Liver (tissue), 3 donors: ENCODE results near the gene KRT36.

Source experiments
- GABPA ChIP-seq, 2 donors: IDR thresholded peaks in 1 of 2; conservative IDR thresholded peaks in 1 of 2; 2 replicates each; pipeline ENCODE4 v1.6.1; 2016; ENCODE audit warnings: antibody characterized with exemption in 2 of 2, mild to moderate bottlenecking in 1 of 2, moderate library complexity in 1 of 2
- RAD21 ChIP-seq, 2 donors: IDR thresholded peaks; 2 replicates each; pipeline ENCODE4 v1.6.1; 2016; ENCODE audit warnings: antibody characterized with exemption in 2 of 2, mild to moderate bottlenecking in 2 of 2
- TAF1 ChIP-seq: conservative IDR thresholded peaks from 2 replicates; pipeline ENCODE4 v1.6.1; 2016; ENCODE audit warnings: antibody characterized with exemption, mild to moderate bottlenecking
- TF ChIP-seq, protein P1 (sequence below): fragments of 150-350 bp; IDR thresholded peaks from 2 replicates; pipeline ENCODE4 v1.5.1; 2017; ENCODE audit warnings: improper control_type of control experiment, low read depth, low read length; ENCODE audit not compliant: missing input control
- donor health status: healthy.
- donor health status: healthy.

DNA sequence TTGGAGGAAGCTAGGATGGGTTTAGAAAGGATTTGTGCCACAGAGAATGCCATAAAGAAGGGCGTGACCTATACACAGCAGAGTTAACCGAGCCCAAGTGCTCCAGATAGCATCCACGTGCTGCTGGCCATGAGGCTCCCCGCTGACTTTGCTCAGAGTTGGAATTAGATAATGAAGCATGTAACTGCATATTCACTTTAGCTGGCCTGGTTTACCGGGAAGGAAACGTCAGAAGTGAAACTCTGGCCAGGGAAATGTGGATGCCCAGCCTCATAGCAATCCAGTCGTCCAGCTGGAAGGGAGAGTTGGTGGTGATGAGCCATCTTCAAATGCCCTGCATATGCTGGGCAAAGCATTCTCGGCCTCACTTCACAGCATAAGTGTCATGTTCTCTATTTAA, 14.8 kb downstream of the KRT36 start:
- no peak for TF ChIP-seq RAD21 (IDR thresholded peaks at IDR 0.05)
- TF ChIP-seq, protein P1, sequence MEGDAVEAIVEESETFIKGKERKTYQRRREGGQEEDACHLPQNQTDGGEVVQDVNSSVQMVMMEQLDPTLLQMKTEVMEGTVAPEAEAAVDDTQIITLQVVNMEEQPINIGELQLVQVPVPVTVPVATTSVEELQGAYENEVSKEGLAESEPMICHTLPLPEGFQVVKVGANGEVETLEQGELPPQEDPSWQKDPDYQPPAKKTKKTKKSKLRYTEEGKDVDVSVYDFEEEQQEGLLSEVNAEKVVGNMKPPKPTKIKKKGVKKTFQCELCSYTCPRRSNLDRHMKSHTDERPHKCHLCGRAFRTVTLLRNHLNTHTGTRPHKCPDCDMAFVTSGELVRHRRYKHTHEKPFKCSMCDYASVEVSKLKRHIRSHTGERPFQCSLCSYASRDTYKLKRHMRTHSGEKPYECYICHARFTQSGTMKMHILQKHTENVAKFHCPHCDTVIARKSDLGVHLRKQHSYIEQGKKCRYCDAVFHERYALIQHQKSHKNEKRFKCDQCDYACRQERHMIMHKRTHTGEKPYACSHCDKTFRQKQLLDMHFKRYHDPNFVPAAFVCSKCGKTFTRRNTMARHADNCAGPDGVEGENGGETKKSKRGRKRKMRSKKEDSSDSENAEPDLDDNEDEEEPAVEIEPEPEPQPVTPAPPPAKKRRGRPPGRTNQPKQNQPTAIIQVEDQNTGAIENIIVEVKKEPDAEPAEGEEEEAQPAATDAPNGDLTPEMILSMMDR: no peak
- TF ChIP-seq TAF1: no peak
- TF ChIP-seq GABPA (IDR thresholded peaks at IDR 0.05 in 1 of 2, conservative IDR thresholded peaks at IDR 0.05 in 1 of 2): no peak
